Lung (tissue), 12 donors: Measurements from ENCODE around the gene CNTNAP5. TPM values are rescaled to one million over a fixed set of nuclear protein-coding genes. Genes with fewer than 3 reads are reported as not detected.

Source experiments
- ATAC-seq: fragments of 200-7000 bp; cut with Tn5 transposase; one replicate; pipeline ENCODE4 v1.9.1; 2020; ENCODE audit warnings: moderate number of reproducible peaks; ENCODE audit not compliant: insufficient read depth, low FRiP score
- DNase-seq, 3 donors: peaks; one replicate each; pipeline ENCODE4 v3.0.0-alpha.2; 2013 to 2017
- H3K27ac ChIP-seq, 2 donors: one replicate each; pipeline ENCODE4 v1.5.1; 2013; ENCODE audit warnings: mild to moderate bottlenecking in 2 of 2, moderate library complexity in 2 of 2, control low read depth in 1 of 2, inconsistent platforms in 1 of 2, low read depth in 1 of 2, low read length in 1 of 2
- H3K27me3 ChIP-seq, 3 donors: one replicate each; pipeline ENCODE4 v1.5.1; 2013; ENCODE audit warnings: low read length in 2 of 3; ENCODE audit not compliant: control insufficient read depth in 3 of 3, insufficient read depth in 3 of 3
- H3K36me3 ChIP-seq, 4 donors: one replicate each; pipeline ENCODE4 v1.5.1; 2013; ENCODE audit warnings: low read length in 4 of 4, mild to moderate bottlenecking in 1 of 4, moderate library complexity in 1 of 4; ENCODE audit not compliant: control insufficient read depth in 4 of 4, insufficient read depth in 4 of 4
- H3K4me1 ChIP-seq, 5 donors: one replicate each; pipeline ENCODE4 v1.5.1; 2013; ENCODE audit warnings: low read length in 5 of 5, mild to moderate bottlenecking in 2 of 5, moderate library complexity in 1 of 5; ENCODE audit not compliant: control insufficient read depth in 5 of 5, insufficient read depth in 5 of 5
- H3K4me3 ChIP-seq: one replicate; pipeline ENCODE4 v1.5.1; 2013; ENCODE audit warnings: mild to moderate bottlenecking, control low read depth, moderate library complexity
- H3K9ac ChIP-seq, 2 donors: one replicate each; pipeline ENCODE4 v1.5.1; 2013; ENCODE audit warnings: low read length in 2 of 2, control low read depth in 1 of 2; ENCODE audit not compliant: insufficient read depth in 1 of 2
- H3K9me3 ChIP-seq, 4 donors: one replicate each; pipeline ENCODE4 v1.5.1; 2013; ENCODE audit warnings: low read length in 3 of 4, mild to moderate bottlenecking in 1 of 4, moderate library complexity in 1 of 4; ENCODE audit not compliant: control insufficient read depth in 4 of 4, insufficient read depth in 3 of 4
- CTCF ChIP-seq: IDR thresholded peaks from 2 replicates; pipeline ENCODE4 v1.5.1; 2012; ENCODE audit warnings: mild to moderate bottlenecking; ENCODE audit errors: control extremely low read depth, extremely low read depth
- WGBS, 2 donors: extraction: QIAGEN DNeasy Blood & Tissue Kit; methylation state at CpG; one replicate each; pipeline ENCODE4 v1.1.7; 2013; 5-methylcytosine and 5-hydroxymethylcytosine counted together
- polyA plus RNA-seq, 2 donors: library from polyadenylated mRNA; stranded (reverse); fragments of 200-250 nt; gene quantifications; one replicate each; pipeline ENCODE4 v1.2.1, GENCODE V29; 2013
- total RNA-seq, 2 donors: library from RNA; depleted of rRNA in 1 of 2; stranded (reverse); fragments of >200 nt in 1 of 2; gene quantifications; one replicate each; pipeline ENCODE4 v1.2.1, GENCODE V29; 2014 to 2021
- donor health status: control.
- donor health status: control.
- donor health status: Bipolar disorder and iron deficiency.
- donor health status: healthy.
- donor health status: DM: yes; HTN: yes; CAD: no.

The CNTNAP5 gene
- total and polyA plus RNA-seq, 4 donors = 0.03 to 0.06 TPM; not detected in 2

GRCh38 chr2:124186801-124187200, 161.7 kb downstream of the CNTNAP5 start:
- no peak overlapping the region for H3K4me3 ChIP-seq
- H3K9me3 ChIP-seq = no peaks in the 10 kb centered on the region
- H3K36me3 ChIP-seq = no peaks in the 10 kb centered on the region
- H3K9ac ChIP-seq = no peak overlapping the region
- H3K27ac ChIP-seq = no peak overlapping the region
- DNase-seq = no peak
- WGBS, 2 donors = 87 to 90% methylated on average over 1 of the region's 1 CpG
- ATAC-seq = no peak
- TF ChIP-seq CTCF = no peak
- no peaks in the 10 kb centered on the region for H3K27me3 ChIP-seq
- no peaks in the 10 kb centered on the region for H3K4me1 ChIP-seq

- 65 to 71% methylated on average over 2 of the region's 2 CpGs for WGBS, 2 donors
- no peak for ATAC-seq
Observed at GRCh38 chr2:124187948-124188347, 162.9 kb downstream of the CNTNAP5 start.

DNA sequence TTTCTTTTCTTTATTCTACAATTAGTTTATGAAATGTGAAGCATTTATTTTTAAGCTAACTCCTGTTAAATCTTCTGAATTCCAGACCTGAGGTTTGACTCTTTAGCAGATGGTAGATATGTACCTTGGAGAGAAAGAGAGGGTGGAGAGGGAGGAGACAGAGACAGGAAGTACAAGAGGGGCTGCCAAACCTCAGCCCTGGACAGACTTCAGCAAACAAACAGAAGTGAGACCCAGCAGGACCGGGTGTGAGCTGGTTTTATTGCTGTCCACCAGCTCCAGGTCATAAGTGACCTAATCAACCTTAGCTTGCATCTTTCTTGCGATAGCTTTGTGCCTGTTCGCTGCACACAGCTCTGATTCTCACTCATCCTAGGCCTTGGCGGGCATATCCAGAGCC, 168.6 kb downstream of the CNTNAP5 start:
- no peak for DNase-seq
- no peaks in the 10 kb centered on the region for H3K4me1 ChIP-seq
- no peak overlapping the region for H3K9ac ChIP-seq
- no peaks in the 10 kb centered on the region for H3K9me3 ChIP-seq
- no peaks in the 10 kb centered on the region for H3K36me3 ChIP-seq
- ATAC-seq = no peak
- no peak for TF ChIP-seq CTCF
- WGBS, 2 donors = 66 to 78% methylated on average over 4 of the region's 4 CpGs
- H3K27ac ChIP-seq = no peak overlapping the region
- no peaks in the 10 kb centered on the region for H3K27me3 ChIP-seq
- no peak overlapping the region for H3K4me3 ChIP-seq

More at GRCh38 chr2:124187948-124188347, 162.9 kb downstream of the CNTNAP5 start:
- no peaks in the 10 kb centered on the region for H3K4me1 ChIP-seq
- no peak overlapping the region for H3K27ac ChIP-seq
- H3K9me3 ChIP-seq = no peaks in the 10 kb centered on the region
- no peak for TF ChIP-seq CTCF
- no peaks in the 10 kb centered on the region for H3K27me3 ChIP-seq
- DNase-seq = no peak
- H3K9ac ChIP-seq = no peak overlapping the region
- no peaks in the 10 kb centered on the region for H3K36me3 ChIP-seq
- no peak overlapping the region for H3K4me3 ChIP-seq

DNA sequence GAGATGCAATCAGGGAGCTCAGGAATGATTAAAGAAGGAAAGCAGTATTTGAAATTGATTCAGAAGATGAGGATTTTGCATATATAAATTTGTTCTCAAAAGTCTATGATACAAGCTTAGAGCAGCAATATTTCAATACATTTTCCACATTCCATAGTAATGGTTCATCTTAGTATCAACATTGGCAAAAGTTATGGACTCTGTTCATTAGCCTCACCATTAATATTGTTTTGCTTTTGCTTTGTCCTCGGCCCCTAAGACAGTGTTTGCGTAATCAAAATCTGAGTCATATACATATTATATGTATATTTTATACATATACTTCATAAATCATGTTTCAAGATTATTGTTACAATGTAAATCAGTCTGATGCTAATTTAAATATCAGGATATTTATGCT, 176.6 kb downstream of the CNTNAP5 start:
- WGBS, 2 donors = 84 to 85% methylated on average over 2 of the region's 2 CpGs

More for the DNA sequence above, 176.6 kb downstream of the CNTNAP5 start:
- peak in 1 of 3 donors; percentile 4 for DNase-seq
- no peak overlapping the region for H3K9ac ChIP-seq
- H3K4me1 ChIP-seq = no peaks in the 10 kb centered on the region
- no peak for ATAC-seq
- no peak for TF ChIP-seq CTCF
- H3K9me3 ChIP-seq = peaks cover 0 to 3% (median 1%) of the 10 kb centered on the region in 4 donors
- no peak overlapping the region for H3K27ac ChIP-seq
- no peak overlapping the region for H3K4me3 ChIP-seq
- H3K36me3 ChIP-seq = no peaks in the 10 kb centered on the region
- no peaks in the 10 kb centered on the region for H3K27me3 ChIP-seq
